Activated CD8-positive, alpha-beta memory T cell treated with anti-CD3 and anti-CD28 coated beads, Interleukin-2, amount 50 U/mL, for 1 hour (primary cell): ENCODE results near the gene MLLT10.
"Not testable (repeated sequence)": the region's sequence is repeated elsewhere in the genome, so short reads cannot be mapped to it uniquely, and the experiment has no call there.

Source experiments
- DNase-seq: peaks from one replicate; pipeline ENCODE4 v3.0.0-alpha.2; 2020; ENCODE audit errors: extremely low read depth

Gene MLLT10

DNA sequence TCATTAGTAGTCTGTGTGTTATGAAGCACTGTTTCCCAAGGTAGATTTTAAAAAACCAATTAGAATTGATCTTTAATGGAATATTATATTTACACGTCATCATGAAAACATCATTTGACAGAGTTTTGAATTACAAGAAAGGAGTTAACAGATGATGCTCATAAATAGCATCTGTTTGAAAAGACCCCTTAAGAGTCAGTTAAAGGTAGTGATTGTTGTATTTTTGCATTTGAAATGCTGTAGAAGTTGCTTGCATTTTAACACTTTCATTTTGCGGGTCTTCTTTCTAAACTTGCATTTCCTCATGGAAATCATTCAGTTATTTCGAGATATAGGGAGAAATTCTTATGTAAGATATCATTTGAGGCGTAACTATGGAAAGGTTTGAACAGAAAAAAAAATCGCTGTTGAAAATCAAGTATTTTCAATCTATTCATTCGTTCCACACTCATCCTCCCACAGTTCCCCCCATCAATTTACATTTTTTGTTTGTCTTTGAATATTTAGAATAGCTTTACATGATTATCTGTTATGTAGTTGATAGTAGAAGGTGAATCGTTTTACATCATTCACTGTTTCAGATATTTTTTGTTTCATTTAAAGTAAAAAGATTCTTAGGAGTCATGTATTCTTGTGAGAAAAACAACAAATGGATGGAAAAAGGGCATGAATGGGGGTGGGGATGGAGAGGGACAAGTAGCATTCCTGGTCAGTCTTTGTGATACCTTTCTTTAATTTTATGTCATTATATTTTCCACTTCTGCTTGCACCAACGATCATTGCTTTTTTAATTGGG lies 5.6 kb upstream of the MLLT10 start:
- no peak for DNase-seq

GRCh38 chr10:21529032-21529910 lies 4.8 kb upstream of the MLLT10 start:
- DNase-seq: no peak

- DNase-seq: no peak
Observed at GRCh38 chr10:21530168-21530567, 3.9 kb upstream of the MLLT10 start.

DNA sequence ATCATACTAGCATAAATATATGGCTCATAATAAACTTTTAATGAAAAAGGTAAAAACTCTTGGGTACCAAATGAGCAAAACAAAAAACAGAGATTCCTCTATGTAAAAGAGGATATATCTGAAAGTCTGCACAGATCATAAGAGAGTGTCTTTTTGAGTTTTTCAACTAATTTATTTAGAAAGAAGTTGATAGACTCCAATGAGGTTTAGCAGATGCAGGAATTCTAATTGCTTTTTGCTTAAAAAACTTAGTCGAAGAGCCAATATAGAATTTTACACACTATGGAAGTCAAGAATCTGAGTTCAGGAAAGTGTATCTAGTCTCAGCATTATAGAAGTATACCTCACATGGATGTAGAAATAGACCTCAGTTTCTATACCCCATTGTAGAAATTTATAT lies 3.4 kb upstream of the MLLT10 start:
- DNase-seq: no peak

DNA sequence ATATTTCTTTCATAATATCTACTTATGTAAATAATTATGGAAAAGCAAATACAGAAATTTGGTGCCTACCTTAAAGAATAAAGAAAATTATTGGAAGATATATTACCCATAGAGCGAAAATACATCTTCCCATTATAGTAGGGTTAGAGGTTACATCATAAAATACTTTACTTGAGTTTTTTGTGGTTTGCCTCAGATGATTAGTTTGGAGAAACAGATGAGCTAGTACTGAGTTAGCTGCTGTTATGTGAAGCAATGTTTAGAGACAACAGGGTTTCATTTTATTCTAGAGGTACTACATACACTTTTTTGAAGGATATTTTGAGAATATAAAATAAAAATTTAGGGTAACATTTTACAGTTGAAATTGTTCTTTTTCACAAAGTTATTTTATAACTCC lies 2.9 kb upstream of the MLLT10 start:
- no peak for DNase-seq

GRCh38 chr10:21532694-21533466 lies 1.2 kb upstream of the MLLT10 start:
- DNase-seq: no peak

DNA sequence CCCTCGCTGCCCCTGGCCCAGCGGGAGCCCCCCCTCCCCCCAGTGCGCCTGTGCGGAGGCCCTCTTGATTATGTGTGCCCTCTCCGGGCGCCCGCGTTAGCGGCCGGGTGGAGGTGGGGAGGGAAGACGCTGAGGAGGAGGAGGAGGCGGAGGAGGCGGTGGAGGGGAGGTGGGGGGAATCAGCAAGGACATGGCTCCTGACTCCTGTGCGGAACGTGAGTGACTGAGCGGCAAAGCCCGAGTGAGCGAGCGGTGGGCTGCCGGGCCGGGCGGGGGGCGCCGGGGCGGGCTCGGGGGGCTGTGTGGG lies 201 bp downstream of the MLLT10 start:
- no peak for DNase-seq

DNA sequence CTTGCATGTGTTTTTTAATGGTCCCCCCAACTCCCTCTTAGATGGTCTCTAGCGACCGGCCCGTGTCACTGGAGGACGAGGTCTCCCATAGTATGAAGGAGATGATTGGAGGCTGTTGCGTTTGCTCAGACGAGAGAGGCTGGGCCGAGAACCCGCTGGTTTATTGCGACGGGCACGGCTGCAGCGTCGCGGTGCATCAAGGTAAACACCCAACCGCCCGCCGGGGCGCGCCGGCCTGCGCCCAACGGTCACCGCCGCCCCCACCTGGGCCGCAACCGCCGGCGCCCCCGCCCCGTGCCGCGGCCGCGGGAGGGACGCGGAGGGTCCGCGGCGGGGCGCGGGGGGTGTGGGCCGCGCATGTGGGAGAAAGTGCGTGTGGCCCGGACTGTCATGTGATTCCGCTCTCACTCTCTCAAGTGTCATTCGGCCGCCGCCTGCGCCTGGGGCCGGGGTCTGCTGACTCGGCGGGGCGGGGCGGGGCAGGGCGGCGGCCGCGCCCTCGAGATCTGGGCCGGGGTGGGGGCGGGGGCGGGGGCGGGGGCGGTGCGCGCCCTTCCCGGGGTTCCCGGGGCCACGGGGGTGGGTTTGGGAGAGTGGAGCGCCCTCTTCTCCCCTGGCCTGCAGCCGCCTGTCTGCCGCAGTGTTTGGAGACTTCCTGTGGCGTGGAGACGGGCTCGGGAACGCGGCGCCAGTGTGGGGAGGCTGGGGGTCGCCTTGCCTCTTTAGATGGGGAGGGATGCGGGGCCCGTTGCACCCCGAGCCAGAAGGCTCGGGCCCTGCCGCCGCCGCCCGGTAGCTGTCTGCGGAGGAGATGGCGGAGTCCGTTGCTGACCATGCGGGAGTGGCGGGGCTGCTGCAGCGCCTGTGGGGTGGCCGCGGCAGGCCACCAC lies 817 bp downstream of the MLLT10 start:
- DNase-seq: no peak

GRCh38 chr10:21535494-21535965 lies 1.5 kb downstream of the MLLT10 start:
- DNase-seq: no peak

GRCh38 chr10:21535976-21536375 lies 1.9 kb downstream of the MLLT10 start:
- not testable (repeated sequence) for DNase-seq

- DNase-seq: no peak
Observed at GRCh38 chr10:21536874-21537273, 2.8 kb downstream of the MLLT10 start.

GRCh38 chr10:21540701-21541100 lies 6.7 kb downstream of the MLLT10 start:
- not testable (repeated sequence) for DNase-seq

DNA sequence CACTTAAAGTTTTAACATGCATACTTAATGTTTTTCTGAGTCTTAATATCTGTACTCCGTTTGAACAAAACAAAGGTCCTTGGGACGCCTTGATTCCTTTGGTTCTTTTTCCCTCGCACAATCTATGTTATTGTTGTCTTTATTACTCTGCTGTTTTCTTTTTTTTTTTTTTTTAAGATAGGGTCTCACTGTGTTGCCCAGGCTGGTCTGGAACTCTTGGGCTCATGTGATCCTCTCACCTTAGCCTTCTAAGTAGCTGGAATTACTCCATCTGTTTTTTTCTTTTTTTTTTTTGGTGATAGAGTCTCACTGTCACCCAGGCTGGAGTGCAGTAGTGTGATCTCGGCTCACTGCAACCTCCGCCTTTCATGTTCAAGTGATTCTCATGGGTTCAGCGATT lies 13.2 kb downstream of the MLLT10 start:
- no peak for DNase-seq

DNA sequence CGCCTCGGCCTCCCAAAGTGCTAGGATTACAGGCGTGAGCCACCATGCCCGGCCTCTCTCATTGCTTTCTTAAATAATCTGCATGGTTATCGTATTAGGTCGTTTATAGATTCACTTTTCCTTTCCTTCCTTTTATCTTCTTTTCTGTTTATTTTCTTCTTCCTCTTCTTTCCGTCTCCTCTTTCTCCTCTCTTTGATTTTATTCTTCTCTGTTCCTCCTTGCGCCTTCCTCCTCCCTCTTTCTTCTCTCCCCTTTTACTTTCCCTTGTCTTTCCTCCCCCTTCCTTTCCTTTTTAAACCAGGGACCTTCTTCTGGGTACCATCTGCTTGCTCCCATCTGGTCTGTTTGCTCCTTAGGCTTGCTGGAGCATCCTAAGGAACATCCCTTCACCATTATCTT lies 18.6 kb downstream of the MLLT10 start:
- DNase-seq: no peak

DNA sequence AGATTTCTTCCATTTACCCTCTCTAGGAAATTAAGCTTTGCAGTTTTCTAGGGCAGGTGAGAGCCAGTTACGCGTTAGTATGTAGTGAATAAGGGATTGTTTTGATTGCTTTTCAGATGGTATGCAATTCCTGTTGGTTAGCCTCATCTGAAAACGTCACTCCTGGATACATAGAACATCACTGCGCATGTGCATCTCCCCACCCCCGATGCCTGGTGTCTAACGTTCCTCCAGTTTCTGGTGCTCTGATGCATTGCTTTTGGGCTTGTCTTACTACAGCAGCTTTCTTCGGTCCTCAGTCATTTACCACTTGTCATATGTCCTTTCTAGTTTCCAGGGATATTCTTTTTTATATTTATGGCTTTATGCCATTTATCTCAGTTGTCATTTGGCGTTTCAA lies 22.5 kb downstream of the MLLT10 start:
- DNase-seq: no peak

DNA sequence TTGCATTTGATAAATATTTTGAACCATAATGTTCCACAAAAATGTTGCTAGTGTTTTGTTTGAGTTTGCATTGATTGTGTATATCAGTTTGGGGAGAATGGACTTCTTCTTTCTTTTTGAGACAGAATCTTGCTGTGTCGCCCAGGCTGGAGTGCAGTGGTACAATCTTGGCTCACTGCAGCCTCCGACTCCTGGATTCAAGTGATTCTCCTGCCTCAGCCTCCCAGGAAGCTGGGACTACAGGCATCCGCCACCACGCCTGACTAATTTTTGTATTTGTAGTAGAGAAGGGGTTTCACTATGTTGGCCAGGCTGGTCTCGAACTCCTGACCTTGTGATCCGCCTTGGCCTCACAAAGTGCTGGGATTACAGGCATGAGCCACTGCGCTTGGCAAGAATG lies 25.0 kb downstream of the MLLT10 start:
- DNase-seq: not testable (repeated sequence)

DNA sequence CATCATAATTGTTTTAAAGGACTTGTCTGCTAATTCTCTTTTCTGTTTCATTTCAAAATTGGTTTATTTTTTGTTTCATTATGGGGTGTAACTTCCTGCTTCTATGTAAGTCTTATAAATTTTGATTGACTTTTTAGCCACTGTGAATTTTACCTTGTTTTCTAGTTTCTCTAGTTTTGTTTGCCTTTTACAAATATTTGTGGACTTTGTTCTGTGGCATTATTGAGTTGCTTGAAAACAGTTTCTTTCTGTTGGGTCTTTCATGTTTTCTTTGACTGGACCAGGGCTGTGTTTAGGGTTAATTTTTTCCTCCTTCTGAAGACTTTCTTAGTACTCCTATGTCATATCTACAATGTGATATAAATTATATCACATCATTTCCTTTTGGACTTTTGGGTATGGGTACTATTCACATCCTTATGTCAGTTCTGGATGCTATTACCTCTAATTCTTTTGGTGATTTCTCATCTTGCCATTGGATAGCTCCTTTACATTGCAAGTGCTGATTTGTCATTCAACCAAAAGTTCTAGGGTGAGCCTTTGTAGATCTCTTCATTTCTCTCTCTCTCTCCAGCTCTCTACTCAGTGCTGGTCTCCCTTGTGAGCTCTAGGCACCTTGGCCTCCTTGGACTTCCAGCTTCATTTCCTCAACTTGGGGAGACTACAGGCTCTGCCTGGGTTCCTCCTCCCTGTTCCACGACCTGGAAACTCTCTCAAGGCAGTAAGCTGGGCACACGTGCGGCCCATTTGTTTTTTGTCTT lies 36.9 kb downstream of the MLLT10 start:
- DNase-seq: no peak

DNA sequence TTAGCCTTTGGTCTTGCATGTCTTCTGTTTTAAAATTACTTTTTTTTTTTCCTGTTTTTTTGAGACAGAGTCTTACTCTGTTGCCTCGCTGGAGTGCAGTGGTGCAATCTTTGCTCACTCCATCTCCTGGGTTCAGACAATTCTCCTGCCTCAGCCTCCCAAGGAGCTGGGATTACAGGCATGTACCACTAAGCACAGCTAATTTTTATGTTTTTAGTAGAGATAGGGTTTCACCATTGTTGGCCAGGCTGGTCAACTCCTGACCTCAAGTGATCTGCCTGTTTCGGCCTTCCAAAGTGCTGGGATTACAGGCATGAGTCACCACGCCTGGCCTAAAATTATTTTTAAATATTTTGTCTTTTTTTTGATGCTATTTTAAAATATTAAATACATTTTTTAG lies 38.5 kb downstream of the MLLT10 start:
- DNase-seq: no peak

- not testable (repeated sequence) for DNase-seq
Observed at GRCh38 chr10:21574514-21574913, 40.5 kb downstream of the MLLT10 start.

DNA sequence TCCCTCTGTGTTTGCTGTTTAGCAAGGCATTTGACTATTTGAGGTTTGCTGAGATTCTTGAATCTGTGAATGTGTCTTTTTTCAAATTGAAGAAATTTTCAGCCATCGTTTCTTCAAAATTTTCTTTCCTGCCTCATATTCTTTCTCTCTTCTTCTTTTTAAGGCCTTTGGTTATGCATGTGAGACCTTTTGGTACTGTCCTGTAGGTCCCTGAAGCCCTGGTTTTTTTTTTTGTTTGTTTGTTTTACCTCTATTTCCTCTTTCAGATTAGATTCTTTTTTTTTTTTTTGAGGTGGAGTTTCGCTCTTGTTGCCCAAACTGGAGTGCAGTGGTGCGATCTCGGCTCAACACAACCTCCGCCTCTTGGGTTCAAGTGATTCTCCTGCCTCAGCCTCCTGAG lies 45.3 kb downstream of the MLLT10 start:
- DNase-seq: no peak
